ENCODE measurements around the gene FARSA. TPM values are rescaled to one million over a fixed set of nuclear protein-coding genes. Genes with fewer than 3 reads are reported as not detected.

Gene FARSA
- polyA plus RNA-seq, 3 donors, result 29.0 to 49.2 (median 47.9) TPM

GRCh38 chr19:12983091-12983490 is 49.6 kb upstream of the FARSA start:
- Mint-ChIP-seq H3K27me3 (ENCODE audit: low read depth in 3 of 3) (peaks cover 6 to 8% (median 6%) of the 10 kb centered on the region in 3 donors), H3K4me3 (no peak overlapping the region), H3K36me3 (no peaks in the 10 kb centered on the region), H3K9me3 (no peaks in the 10 kb centered on the region), H3K4me1 (peaks cover 8% of the 10 kb centered on the region), H3K27ac (no peak overlapping the region)
- 39% methylated on average over 10 of the region's 10 CpGs for WGBS (ENCODE audit: insufficient coverage)
- Histone ChIP-seq H3K4me1 (ENCODE audit: control insufficient read depth in 1 of 2, insufficient read depth in 2 of 2, low read length in 2 of 2) (peaks cover 9 to 12% of the 10 kb centered on the region in 2 donors), H3K9ac (ENCODE audit: insufficient read depth, low read length, poor library complexity, severe bottlenecking) (no peak overlapping the region), H3K4me2 (replicated peaks; ENCODE audit: extremely low read depth, low read length, poor library complexity, severe bottlenecking) (peak overlapping the region; percentile 59), H3K36me3 (replicated peaks in 1 of 2; ENCODE audit: control insufficient read depth in 1 of 2, insufficient read depth in 2 of 2, low read length in 2 of 2) (no peaks in the 10 kb centered on the region), H3K27me3 (ENCODE audit: control insufficient read depth in 2 of 2, insufficient read depth in 2 of 2, low read length in 2 of 2) (peaks cover 0 to 6% of the 10 kb centered on the region in 2 donors), H2AFZ (ENCODE audit: insufficient read depth, low read depth, low read length, poor library complexity, severe bottlenecking) (peak overlapping the region; percentile 44), H3K9me3 (replicated peaks in 1 of 2; ENCODE audit: control insufficient read depth in 1 of 2, insufficient read depth in 1 of 2, low read length in 2 of 2) (no peaks in the 10 kb centered on the region), H3K4me3 (replicated peaks in 1 of 3; ENCODE audit: low read depth in 2 of 3, low read length in 3 of 3) (peak overlapping the region in 1 of 3 experiments; percentile 45), H3K27ac (ENCODE audit: low read depth in 1 of 2, low read length in 2 of 2) (no peak overlapping the region), H4K20me1 (ENCODE audit: insufficient read depth, low read length) (no peaks in the 10 kb centered on the region), H3K79me2 (ENCODE audit: insufficient read depth, low read length) (no peaks in the 10 kb centered on the region)
- intact Hi-C loops (cut with micrococcal nuclease), result loop anchor here (5.0 to 10.0 kb wide), 2 partner anchors 34 to 52 kb away; no protein-coding TSS in a partner anchor
- no peak for DNase-seq
- TF ChIP-seq CTCF (IDR thresholded peaks at IDR 0.05), result no peak

GRCh38 chr19:12982648-12983047 is 49.1 kb upstream of the FARSA start:
- Mint-ChIP-seq H3K36me3 (no peaks in the 10 kb centered on the region), H3K4me1 (peaks cover 10% of the 10 kb centered on the region), H3K27me3 (ENCODE audit: low read depth in 3 of 3) (peaks cover 6 to 9% (median 8%) of the 10 kb centered on the region in 3 donors), H3K9me3 (no peaks in the 10 kb centered on the region), H3K27ac (no peak overlapping the region), H3K4me3 (no peak overlapping the region)
- H3K4me3 ChIP-seq (replicated peaks in 1 of 3; ENCODE audit: low read depth in 2 of 3, low read length in 3 of 3), result no peak overlapping the region
- TF ChIP-seq CTCF (IDR thresholded peaks at IDR 0.05), result no peak
- peaks cover 0 to 6% of the 10 kb centered on the region in 2 donors for H3K27me3 ChIP-seq (ENCODE audit: control insufficient read depth in 2 of 2, insufficient read depth in 2 of 2, low read length in 2 of 2)
- H2AFZ ChIP-seq (ENCODE audit: insufficient read depth, low read depth, low read length, poor library complexity, severe bottlenecking), result no peak overlapping the region
- intact Hi-C loops (cut with micrococcal nuclease), result loop anchor here (5.0 to 10.0 kb wide), 2 partner anchors 35 to 52 kb away; no protein-coding TSS in a partner anchor
- H3K36me3 ChIP-seq (replicated peaks in 1 of 2; ENCODE audit: control insufficient read depth in 1 of 2, insufficient read depth in 2 of 2, low read length in 2 of 2), result no peaks in the 10 kb centered on the region
- 88% methylated on average over 3 of the region's 6 CpGs for WGBS (ENCODE audit: insufficient coverage)
- no peaks in the 10 kb centered on the region for H3K79me2 ChIP-seq (ENCODE audit: insufficient read depth, low read length)
- no peak overlapping the region for H3K27ac ChIP-seq (ENCODE audit: low read depth in 1 of 2, low read length in 2 of 2)
- H3K4me2 ChIP-seq (replicated peaks; ENCODE audit: extremely low read depth, low read length, poor library complexity, severe bottlenecking), result no peak overlapping the region
- no peak for DNase-seq
- H3K9me3 ChIP-seq (replicated peaks in 1 of 2; ENCODE audit: control insufficient read depth in 1 of 2, insufficient read depth in 1 of 2, low read length in 2 of 2), result no peaks in the 10 kb centered on the region
- no peak overlapping the region for H3K9ac ChIP-seq (ENCODE audit: insufficient read depth, low read length, poor library complexity, severe bottlenecking)
- H3K4me1 ChIP-seq (ENCODE audit: control insufficient read depth in 1 of 2, insufficient read depth in 2 of 2, low read length in 2 of 2), result peaks cover 9 to 12% of the 10 kb centered on the region in 2 donors
- no peaks in the 10 kb centered on the region for H4K20me1 ChIP-seq (ENCODE audit: insufficient read depth, low read length)
